GM12878 (cell line): ENCODE measurements around the gene VAC14. TPM values are rescaled to one million over a fixed set of nuclear protein-coding genes. Genes with fewer than 3 reads are reported as not detected.

Experiments used
- ATAC-seq: fragments of 200-7000 bp; cut with Tn5 transposase; 3 replicates; pipeline ENCODE4 v1.9.1; 2020; ENCODE audit warnings: mild to moderate bottlenecking, moderate library complexity
- BruUV-seq: library from RNA; stranded (reverse); fragments of 400-500 nt; replicated peaks from 2 replicates; lab custom pipeline; 2021; lab: Mats Ljungman, UMichigan
- CTCF ChIA-PET: fragments of 300-600 bp; sonication (Branson Sonifier 250); formaldehyde crosslinking; extraction: SDS; loops from one replicate; lab custom pipeline; 2021; ENCODE audit warnings: inconsistent platforms; lab: Yijun Ruan, JAX
- POLR2A ChIA-PET: fragments of 350-600 bp; formaldehyde crosslinking; extraction: SDS; loops from one replicate; lab custom pipeline; 2021; ENCODE audit warnings: inconsistent platforms; lab: Charles Lee
- RAD21 ChIA-PET: fragments of 300-600 bp; sonication (Branson Sonifier 250); formaldehyde crosslinking; loops from one replicate; lab custom pipeline; 2023; ENCODE audit warnings: antibody characterized with exemption; ENCODE audit not compliant: unreplicated experiment; lab: Charles Lee
- SMC1A ChIA-PET: fragments of 300-600 bp; sonication (Branson Sonifier 250); formaldehyde crosslinking; loops from one replicate; lab custom pipeline; 2023; ENCODE audit not compliant: unreplicated experiment, uncharacterized antibody; lab: Charles Lee
- DNase-seq: peaks from one replicate; pipeline ENCODE4 v3.0.0-alpha.2; 2011; ENCODE audit warnings: low read depth, low spot score
- FAIRE-seq: peaks from 3 replicates; lab custom pipeline; 2011; peaks lifted over from hg19 to GRCh38; lab: Jason Lieb, UNC
- H2AFZ ChIP-seq: 2 replicates; pipeline ENCODE4 v1.6.0; 2011; ENCODE audit warnings: low read depth, low read length, control low read depth; ENCODE audit not compliant: control insufficient read depth
- H3K27ac ChIP-seq: 2 replicates; pipeline ENCODE4 v1.5.1; 2011; ENCODE audit warnings: control low read depth; ENCODE audit not compliant: control insufficient read depth, insufficient read depth
- H3K27me3 ChIP-seq, 2 experiments: replicated peaks in 1 of 2; 2 replicates each; pipeline versions ENCODE4 v1.6.0 to v1.6.1; 2011; ENCODE audit warnings: low read length in 1 of 2; ENCODE audit not compliant: control insufficient read depth in 2 of 2, insufficient read depth in 2 of 2
- H3K36me3 ChIP-seq, 2 experiments: 2 replicates each; pipeline ENCODE4 v1.5.1; 2011; ENCODE audit warnings: low read length in 1 of 2; ENCODE audit not compliant: control insufficient read depth in 2 of 2, insufficient read depth in 2 of 2
- H3K4me1 ChIP-seq: 2 replicates; pipeline ENCODE4 v1.6.1; 2011; ENCODE audit warnings: mild to moderate bottlenecking, low read length, moderate library complexity, mixed read lengths; ENCODE audit not compliant: control insufficient read depth, insufficient read depth
- H3K4me2 ChIP-seq: 2 replicates; pipeline ENCODE4 v1.6.0; 2011; ENCODE audit warnings: control low read depth; ENCODE audit not compliant: control insufficient read depth, insufficient read depth
- H3K4me3 ChIP-seq: fragments of 200-600 bp; sonication (generic); 2 replicates; pipeline ENCODE4 v1.5.1; 2016
- H3K79me2 ChIP-seq: 2 replicates; pipeline ENCODE4 v1.6.0; 2011; ENCODE audit warnings: low read length; ENCODE audit not compliant: control insufficient read depth, insufficient read depth
- H3K9ac ChIP-seq: 2 replicates; pipeline ENCODE4 v1.8.0; 2011; ENCODE audit warnings: low read length, control low read depth, mixed read lengths; ENCODE audit not compliant: control insufficient read depth, insufficient read depth
- H3K9me3 ChIP-seq: replicated peaks from 3 replicates; pipeline ENCODE4 v1.5.1; 2011; ENCODE audit warnings: mild to moderate bottlenecking, low read length; ENCODE audit not compliant: control insufficient read depth, insufficient read depth
- H4K20me1 ChIP-seq: 2 replicates; pipeline ENCODE4 v1.6.0; 2011; ENCODE audit not compliant: control insufficient read depth, insufficient read depth
- MTA2 ChIP-seq: fragments of 450-650 bp; IDR thresholded peaks from 2 replicates; pipeline ENCODE4 v1.6.1; 2016; ENCODE audit warnings: low read depth, mild to moderate bottlenecking, moderate library complexity
- NR2C1 ChIP-seq: fragments of 450-650 bp; IDR thresholded peaks from 2 replicates; pipeline ENCODE4 v1.6.1; 2017; ENCODE audit warnings: antibody characterized with exemption, mild to moderate bottlenecking, moderate library complexity
- PRDM15 ChIP-seq: fragments of 450-650 bp; formaldehyde crosslinking; IDR thresholded peaks from 2 replicates; pipeline ENCODE4 v1.4.0; 2020; ENCODE audit warnings: mild to moderate bottlenecking, moderate library complexity
- SMARCA5 ChIP-seq: fragments of 450-650 bp; IDR thresholded peaks from 2 replicates; pipeline ENCODE4 v1.6.1; 2017; ENCODE audit warnings: mild to moderate bottlenecking
- TARDBP ChIP-seq: IDR thresholded peaks from 2 replicates; pipeline ENCODE4 v1.6.1; 2016; ENCODE audit warnings: borderline replicate concordance
- ZSCAN29 ChIP-seq: fragments of 450-650 bp; IDR thresholded peaks from 2 replicates; pipeline ENCODE4 v1.6.1; 2017; ENCODE audit warnings: mild to moderate bottlenecking, moderate library complexity
- WGBS: methylation state at CpG from one replicate; pipeline ENCODE4 v1.1.6; 2016; ENCODE audit warnings: low lambda C conversion rate; ENCODE audit not compliant: insufficient replicate concordance, insufficient coverage; ENCODE audit errors: missing lambda C conversion rate; 5-methylcytosine and 5-hydroxymethylcytosine counted together
- in situ Hi-C: fragments of 300-500 bp; cut with MboI; formaldehyde crosslinking; loops from 9 replicates; pipeline ENCODE4 v1.14.3; 2018; ENCODE audit warnings: mixed read lengths
- intact Hi-C: fragments of 100-400 bp; cut with micrococcal nuclease; formaldehyde crosslinking; loops from one replicate; pipeline ENCODE4 v1.14.2; 2022; ENCODE audit not compliant: unreplicated experiment
- polyA plus RNA-seq, 11 experiments: library from polyadenylated mRNA; depleted of rRNA in 4 of 11; unstranded in 6 of 11; stranded (reverse) in 5 of 11; fragments of >200 nt; fragmentation: Nextera tagmentation in 4 of 11; fragmentation: Illumina TruSeq in 1 of 11; extraction: Ambion mirVana in 4 of 11; extraction: Trizol in 1 of 11; gene quantifications; 1 replicate in 1 of 11; 2 replicates in 10 of 11; pipeline versions ENCODE4 v1.2.1 to v1.2.3, GENCODE V29; 2011 to 2016; ENCODE audit warnings: inconsistent platforms in 2 of 11, missing spikeins in 2 of 11, low read depth in 1 of 11
- total RNA-seq, 4 experiments: library from RNA; depleted of rRNA in 3 of 4; stranded (reverse); fragments of >200 nt in 3 of 4; fragmentation: Illumina TruSeq in 1 of 4; extraction: Trizol in 1 of 4; gene quantifications; 2 replicates each; pipeline versions ENCODE4 v1.2.1 to v1.2.3, GENCODE V29; 2013 to 2021

VAC14 gene
- total and polyA plus RNA-seq, 10 of the 15 experiments (the other 5 are each of a cell fraction or from before 2014, with no cell fraction given): 1.3 to 45.5 (median 25.5) TPM

GRCh38 chr16:70793851-70794502, 7.0 kb downstream of the VAC14 start:
- Histone ChIP-seq H3K36me3 (no peaks in the 10 kb centered on the region; a peak in 2 of 4 replicates), H3K79me2 (peaks cover 40% of the 10 kb centered on the region), H3K4me3 (peak overlapping the region; percentile 41), H3K27ac (peak overlapping the region; percentile 59), H4K20me1 (no peaks in the 10 kb centered on the region), H3K9me3 (no peaks in the 10 kb centered on the region), H3K4me1 (peaks cover 39% of the 10 kb centered on the region), H3K4me2 (peak overlapping the region; percentile 74), H3K27me3 (no peaks in the 10 kb centered on the region), H3K9ac (peak overlapping the region; percentile 32; the same call in 1 of the 2 replicates), H2AFZ (peak overlapping the region; percentile 30)
- CTCF ChIA-PET: interaction anchor here (1.2 kb wide), 1 partner anchor 23 kb away, joined by 4 read pairs; no protein-coding TSS in a partner anchor
- in situ Hi-C loops: no loop called here
- TF ChIP-seq NR2C1: no peak
- no peak for TF ChIP-seq PRDM15
- TF ChIP-seq TARDBP: no peak
- TF ChIP-seq ZSCAN29: no peak
- no peak for TF ChIP-seq SMARCA5
- TF ChIP-seq MTA2: no peak
- ATAC-seq (peak; percentile 74), DNase-seq (no peak), FAIRE-seq (peak; percentile 75)
- 17% methylated on average over 8 of the region's 8 CpGs for WGBS
- RAD21 ChIA-PET: no interaction called here
- no TSS peak for BruUV-seq
- intact Hi-C loops: loop anchor here (1.0 kb wide), 1 partner anchor 22 kb away; no protein-coding TSS in a partner anchor
- POLR2A ChIA-PET: no interaction called here
- SMC1A ChIA-PET: interaction anchor here (0.6 kb wide), 1 partner anchor 13 kb away, joined by 4 read pairs; no protein-coding TSS in a partner anchor
